ENCODE data around the gene ADK.

GRCh38 chr10:74644738-74645137 lies 493.7 kb downstream of the ADK start:
- TF ChIP-seq, protein P1, sequence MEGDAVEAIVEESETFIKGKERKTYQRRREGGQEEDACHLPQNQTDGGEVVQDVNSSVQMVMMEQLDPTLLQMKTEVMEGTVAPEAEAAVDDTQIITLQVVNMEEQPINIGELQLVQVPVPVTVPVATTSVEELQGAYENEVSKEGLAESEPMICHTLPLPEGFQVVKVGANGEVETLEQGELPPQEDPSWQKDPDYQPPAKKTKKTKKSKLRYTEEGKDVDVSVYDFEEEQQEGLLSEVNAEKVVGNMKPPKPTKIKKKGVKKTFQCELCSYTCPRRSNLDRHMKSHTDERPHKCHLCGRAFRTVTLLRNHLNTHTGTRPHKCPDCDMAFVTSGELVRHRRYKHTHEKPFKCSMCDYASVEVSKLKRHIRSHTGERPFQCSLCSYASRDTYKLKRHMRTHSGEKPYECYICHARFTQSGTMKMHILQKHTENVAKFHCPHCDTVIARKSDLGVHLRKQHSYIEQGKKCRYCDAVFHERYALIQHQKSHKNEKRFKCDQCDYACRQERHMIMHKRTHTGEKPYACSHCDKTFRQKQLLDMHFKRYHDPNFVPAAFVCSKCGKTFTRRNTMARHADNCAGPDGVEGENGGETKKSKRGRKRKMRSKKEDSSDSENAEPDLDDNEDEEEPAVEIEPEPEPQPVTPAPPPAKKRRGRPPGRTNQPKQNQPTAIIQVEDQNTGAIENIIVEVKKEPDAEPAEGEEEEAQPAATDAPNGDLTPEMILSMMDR (IDR thresholded peaks at IDR 0.05), result no peak
- TF ChIP-seq POLR2A (IDR thresholded peaks at IDR 0.05), result no peak

Data from heart left ventricle (tissue), 13 donors.